Ramos (cell line): Measurements from ENCODE around the gene OBSCN.

ENCODE experiments used
- in situ Hi-C: fragments of 300-500 bp; cut with MboI; formaldehyde crosslinking; loops from one replicate; pipeline ENCODE4 v1.14.3; 2022; ENCODE audit warnings: low sequenced_read_pairs; ENCODE audit not compliant: unreplicated experiment

The OBSCN gene

DNA sequence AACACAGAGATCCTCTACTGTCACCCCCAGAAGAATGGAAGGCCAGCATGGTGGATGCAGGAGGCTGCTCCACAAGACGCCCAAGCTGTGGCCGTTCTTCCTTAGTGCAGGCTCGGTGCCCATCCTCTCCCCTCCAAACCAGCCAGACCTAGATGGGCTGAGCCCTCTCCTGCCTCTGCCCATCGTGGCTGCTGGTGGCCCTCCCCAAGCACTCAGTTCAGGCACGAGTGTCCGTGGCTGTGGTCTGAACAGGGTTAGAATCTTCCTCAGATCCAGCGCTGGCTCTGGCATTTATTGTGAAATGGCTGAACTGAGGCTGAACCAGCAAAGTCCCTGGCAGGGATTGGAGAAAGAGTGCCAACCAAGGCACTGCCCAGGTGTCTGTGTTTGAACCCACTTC is 139.3 kb downstream of the OBSCN start:
- in situ Hi-C loops = no loop called here

GRCh38 chr1:228348708-228349467 is 141.0 kb downstream of the OBSCN start:
- in situ Hi-C loops = no loop called here

DNA sequence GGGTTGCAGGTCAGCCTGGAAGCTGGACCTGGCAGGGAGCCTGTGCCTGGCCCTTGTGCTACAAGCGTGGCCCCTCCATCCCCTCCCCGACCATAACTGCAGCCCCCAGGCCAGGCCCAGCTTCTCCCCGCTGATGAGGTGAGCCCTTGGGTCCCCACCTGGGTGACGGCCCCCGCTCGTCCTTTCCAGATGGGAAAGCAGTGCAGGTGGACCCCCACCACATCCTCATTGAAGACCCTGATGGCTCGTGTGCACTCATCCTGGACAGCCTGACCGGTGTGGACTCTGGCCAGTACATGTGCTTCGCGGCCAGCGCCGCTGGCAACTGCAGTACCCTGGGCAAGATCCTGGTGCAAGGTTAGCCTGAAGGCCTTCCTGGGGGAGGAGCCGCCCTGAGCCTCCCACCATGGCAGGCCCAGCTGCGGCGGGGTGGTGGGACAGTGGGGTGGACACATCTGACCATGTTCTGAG is 141.9 kb downstream of the OBSCN start:
- in situ Hi-C loops = no loop called here

- in situ Hi-C loops = no loop called here
These were observed 142.4 kb downstream of the OBSCN start for GRCh38 chr1:228350179-228350742.

GRCh38 chr1:228350831-228351781 is 143.3 kb downstream of the OBSCN start:
- in situ Hi-C loops = no loop called here

GRCh38 chr1:228351850-228352249 is 144.0 kb downstream of the OBSCN start:
- in situ Hi-C loops = no loop called here

DNA sequence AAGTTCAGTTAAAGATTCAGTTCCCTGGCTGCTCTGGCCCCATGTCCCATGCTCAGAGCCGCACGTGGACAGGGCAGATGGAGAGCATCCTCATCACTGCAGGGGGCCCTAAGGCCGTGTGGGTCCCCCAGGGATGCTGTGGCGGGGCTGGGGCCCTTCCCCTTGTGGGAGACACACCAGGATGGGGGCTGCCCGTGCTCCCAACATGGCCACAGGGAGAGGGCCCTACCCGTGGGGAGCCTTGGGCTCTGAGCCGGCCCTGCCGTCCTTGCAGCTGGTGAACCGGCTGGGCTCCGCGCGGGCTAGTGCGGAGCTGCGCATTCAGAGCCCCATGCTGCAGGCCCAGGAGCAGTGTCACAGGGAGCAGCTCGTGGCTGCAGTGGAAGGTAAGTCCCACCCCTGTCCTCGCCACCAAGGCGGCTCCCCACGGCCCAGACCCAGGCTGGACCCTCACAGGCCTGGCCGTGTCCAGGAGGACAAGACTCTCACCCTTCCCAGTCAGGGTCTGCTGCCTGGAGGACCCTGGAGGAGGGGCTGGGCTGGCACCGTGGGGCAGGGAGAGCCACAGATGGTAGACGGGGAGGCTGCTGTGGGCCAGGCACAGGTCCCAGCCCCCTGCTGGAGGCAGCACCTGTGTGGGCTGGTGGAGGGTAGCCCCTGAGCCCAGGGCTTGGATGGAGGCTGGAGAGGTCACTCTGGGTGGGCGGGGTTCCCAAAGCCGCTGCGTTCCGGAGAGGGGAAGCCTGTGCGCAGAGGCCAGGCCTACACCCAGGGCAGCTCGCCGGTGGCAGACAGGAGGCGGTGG is 145.0 kb downstream of the OBSCN start:
- in situ Hi-C loops = no loop called here

DNA sequence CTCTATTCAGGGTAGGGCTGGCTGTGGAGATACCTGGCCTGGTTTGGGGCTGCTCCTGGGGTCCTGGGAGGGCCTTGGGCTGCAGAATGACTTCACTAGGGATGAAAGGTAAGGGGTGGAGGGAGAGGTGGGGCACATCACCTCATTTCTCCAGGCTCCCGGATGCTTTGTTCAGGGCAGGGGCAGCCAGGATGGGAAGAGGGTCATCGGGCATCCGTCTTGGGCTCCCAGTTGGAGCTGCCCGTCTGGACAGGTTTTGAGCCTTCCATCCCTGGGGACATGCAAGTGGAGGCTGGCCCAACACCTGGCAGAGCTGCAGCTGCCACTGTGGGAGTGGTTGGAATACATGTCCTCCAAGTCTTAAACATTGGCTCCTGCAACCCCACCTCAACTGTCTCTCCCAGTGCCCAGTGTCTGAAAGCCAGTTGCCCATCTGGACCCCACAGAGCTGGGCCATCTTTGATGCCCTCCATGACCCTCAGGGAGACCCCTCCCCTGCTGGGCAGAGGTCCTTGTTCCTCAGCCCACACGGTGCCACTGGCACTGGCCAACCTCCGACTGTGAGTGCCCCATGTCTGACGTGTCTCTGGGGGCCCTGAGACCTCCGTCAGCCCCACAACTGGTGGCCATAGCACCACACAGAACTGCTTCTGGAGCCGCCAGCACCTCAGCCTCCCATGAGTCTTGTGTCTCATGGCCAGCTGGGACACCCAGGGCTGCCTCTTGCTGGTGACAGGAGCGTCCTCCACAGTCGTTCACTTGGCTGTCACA is 145.9 kb downstream of the OBSCN start:
- in situ Hi-C loops = no loop called here

DNA sequence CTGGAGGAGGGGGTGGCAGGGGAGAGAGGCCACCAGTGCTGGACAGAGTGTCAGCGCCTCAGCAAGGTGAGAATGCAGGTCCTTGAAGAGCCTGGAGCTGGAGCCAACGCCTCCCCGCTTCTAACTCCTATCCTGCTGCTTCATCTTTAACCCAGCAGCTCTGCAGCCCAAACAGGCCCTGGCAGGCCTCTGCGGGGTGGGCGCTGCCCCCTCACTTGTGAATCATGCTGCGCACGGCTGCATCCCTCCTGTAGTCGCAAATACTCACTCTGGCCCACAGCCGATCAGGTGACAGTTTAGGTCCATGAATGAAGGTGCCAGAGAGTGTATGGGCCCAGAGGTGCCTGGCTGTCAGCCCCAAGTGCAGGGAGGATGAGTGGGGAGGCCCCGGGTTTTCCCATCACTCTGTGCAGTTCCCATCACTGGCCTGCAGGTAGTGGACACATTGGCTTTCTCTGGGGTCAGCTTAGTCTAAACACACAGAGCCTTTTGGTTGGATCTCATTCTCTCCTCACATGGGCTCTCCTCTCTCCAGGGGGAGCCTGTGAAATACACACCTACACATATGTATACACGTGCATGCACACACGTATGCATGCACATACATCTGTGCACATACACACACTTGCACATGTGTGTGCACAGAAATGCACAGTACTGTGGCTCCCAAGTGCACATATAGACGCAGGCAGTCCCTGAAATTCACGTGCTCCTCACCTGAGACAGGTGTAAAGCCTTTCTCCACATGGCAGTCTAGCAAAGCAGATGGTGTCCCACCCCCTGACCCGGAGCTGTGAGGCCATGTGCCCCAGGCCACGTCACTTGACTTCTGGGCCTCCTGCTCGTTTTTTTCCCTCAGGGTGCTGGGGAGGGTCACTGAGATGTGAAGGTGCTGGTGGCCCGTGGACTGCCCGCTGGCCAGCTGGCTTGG is 146.8 kb downstream of the OBSCN start:
- in situ Hi-C loops = no loop called here

GRCh38 chr1:228356897-228357680 is 149.2 kb downstream of the OBSCN start:
- in situ Hi-C loops = no loop called here

- in situ Hi-C loops = no loop called here
These were observed 150.4 kb downstream of the OBSCN start for GRCh38 chr1:228358039-228358763.

DNA sequence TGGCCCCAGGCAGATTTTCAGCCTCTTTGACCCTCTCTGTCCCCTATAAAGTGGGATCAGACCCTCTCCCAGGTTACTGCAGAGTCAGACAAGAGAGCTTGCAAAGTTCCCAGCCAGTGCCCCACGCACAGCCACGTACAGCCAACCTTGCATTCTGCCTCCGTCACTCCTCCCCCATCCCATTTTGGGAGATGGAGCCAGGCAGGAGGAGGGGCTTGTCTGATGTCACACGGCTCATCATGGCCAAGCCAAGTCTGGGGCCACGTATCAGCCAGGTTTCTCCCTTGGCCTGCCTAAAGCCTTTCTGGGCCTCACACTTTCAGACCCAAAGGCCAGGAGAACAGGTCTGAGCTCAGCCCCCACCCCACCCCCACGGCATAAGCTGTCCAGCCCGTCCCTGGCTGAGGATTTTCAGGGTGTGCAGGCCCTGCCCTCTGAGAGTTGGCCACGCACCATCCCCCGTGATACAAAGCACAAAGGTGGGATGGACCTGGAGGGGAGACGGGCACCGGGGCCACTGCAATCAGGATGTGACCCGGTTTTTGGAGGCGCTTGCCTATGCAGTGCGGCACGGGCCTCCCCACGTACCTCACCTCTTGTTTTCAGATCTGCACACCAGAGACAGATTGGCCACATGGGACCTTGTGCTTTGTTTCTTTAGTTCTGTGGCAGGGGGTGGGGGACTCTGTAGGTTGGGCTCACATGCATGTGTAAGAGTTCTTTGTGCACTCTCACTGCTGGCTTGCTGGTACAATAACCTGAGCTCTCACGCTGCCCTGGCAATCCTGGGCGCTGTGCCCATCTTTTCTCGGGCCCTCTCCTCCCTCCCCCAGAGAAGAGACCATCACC is 151.1 kb downstream of the OBSCN start:
- in situ Hi-C loops = no loop called here

- in situ Hi-C loops = no loop called here
These were observed 152.0 kb downstream of the OBSCN start for GRCh38 chr1:228359613-228360532.

DNA sequence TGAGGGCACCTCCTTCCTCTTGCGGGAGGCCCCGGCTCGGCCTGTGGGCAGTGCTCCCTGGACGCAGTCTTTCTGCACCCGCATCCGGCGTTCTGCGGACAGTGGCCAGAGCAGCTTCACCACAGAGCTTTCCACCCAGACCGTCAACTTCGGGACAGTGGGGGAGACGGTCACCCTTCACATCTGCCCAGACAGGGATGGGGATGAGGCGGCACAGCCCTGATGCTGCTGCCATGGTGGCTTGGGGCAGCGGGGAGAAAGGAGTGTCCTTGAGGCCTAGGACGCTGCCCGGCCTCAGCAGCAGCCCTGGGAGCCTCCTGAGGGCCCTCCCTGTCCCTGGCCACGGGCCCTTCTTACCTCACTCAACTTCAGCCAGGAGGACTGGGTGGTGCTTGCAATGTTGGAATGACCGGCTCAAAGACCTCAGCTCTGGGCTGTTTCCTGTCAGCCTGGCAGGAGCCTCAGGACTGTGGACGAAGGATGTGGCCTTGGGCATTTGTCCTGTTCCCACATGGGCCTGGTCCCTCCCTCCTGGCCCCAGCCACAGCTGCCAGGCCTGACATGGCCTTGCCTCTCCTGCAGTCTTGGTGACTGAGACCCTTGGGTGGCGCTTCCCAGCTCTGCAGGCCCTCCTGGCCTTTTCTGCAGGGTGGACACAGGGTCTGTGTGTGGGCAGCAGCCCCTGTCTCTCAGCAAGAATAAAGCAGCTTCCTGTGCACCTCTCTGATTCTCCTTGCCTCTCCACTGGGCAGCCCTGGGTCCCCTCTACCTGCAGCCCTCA is 152.9 kb downstream of the OBSCN start:
- in situ Hi-C loops = no loop called here
